Keratinocyte (primary cell): ENCODE measurements around the gene EPAS1. TPM values are rescaled to one million over a fixed set of nuclear protein-coding genes. Genes with fewer than 3 reads are reported as not detected.

ENCODE experiments used
- DNase-seq: peaks from one replicate; pipeline ENCODE4 v3.0.0-alpha.2; 2011; ENCODE audit warnings: low read depth, missing footprints, low spot score
- FAIRE-seq: peaks from 2 replicates; lab custom pipeline; 2011; peaks lifted over from hg19 to GRCh38; lab: Jason Lieb, UNC
- H2AFZ ChIP-seq: 2 replicates; pipeline ENCODE4 v1.6.0; 2012; ENCODE audit warnings: low read length, control low read depth, inconsistent platforms; ENCODE audit not compliant: control insufficient read depth
- H3K27ac ChIP-seq: 2 replicates; pipeline ENCODE4 v1.5.1; 2011; ENCODE audit warnings: low read length; ENCODE audit not compliant: control insufficient read depth, insufficient read depth
- H3K27me3 ChIP-seq: 3 replicates; pipeline ENCODE4 v1.6.0; 2011; ENCODE audit warnings: low read length; ENCODE audit not compliant: control insufficient read depth, insufficient read depth; ENCODE audit errors: extremely low read depth
- H3K36me3 ChIP-seq, 2 experiments: 2 replicates in 1 of 2; 3 replicates in 1 of 2; pipeline ENCODE4 v1.5.1; 2011; ENCODE audit warnings: low read length in 2 of 2, mild to moderate bottlenecking in 1 of 2; ENCODE audit not compliant: control insufficient read depth in 2 of 2, insufficient read depth in 2 of 2; ENCODE audit errors: extremely low read depth in 1 of 2
- H3K4me1 ChIP-seq: 3 replicates; pipeline ENCODE4 v1.5.1; 2011; ENCODE audit warnings: low read length; ENCODE audit not compliant: control insufficient read depth, insufficient read depth; ENCODE audit errors: extremely low read depth
- H3K4me2 ChIP-seq: 3 replicates; pipeline ENCODE4 v1.6.0; 2011; ENCODE audit warnings: low read depth, low read length; ENCODE audit not compliant: control insufficient read depth, insufficient read depth; ENCODE audit errors: extremely low read depth
- H3K4me3 ChIP-seq, 3 experiments: fragments of 200-600 bp in 1 of 3; sonication (generic) in 1 of 3; 2 replicates in 2 of 3; 3 replicates in 1 of 3; pipeline ENCODE4 v1.5.1; 2011 to 2016; ENCODE audit warnings: low read length in 3 of 3, mild to moderate bottlenecking in 3 of 3, control low read depth in 2 of 3, inconsistent platforms in 1 of 3, low read depth in 1 of 3, mixed read lengths in 1 of 3, mixed run types in 1 of 3, moderate library complexity in 1 of 3; ENCODE audit not compliant: control insufficient read depth in 2 of 3, insufficient read depth in 2 of 3; ENCODE audit errors: extremely low read depth in 1 of 3
- H3K79me2 ChIP-seq: 2 replicates; pipeline ENCODE4 v1.6.0; 2012; ENCODE audit warnings: low read length; ENCODE audit not compliant: control insufficient read depth, insufficient read depth
- H3K9ac ChIP-seq: 3 replicates; pipeline ENCODE4 v1.6.0; 2011; ENCODE audit warnings: low read length; ENCODE audit not compliant: control insufficient read depth, insufficient read depth; ENCODE audit errors: extremely low read depth
- H3K9me1 ChIP-seq: 3 replicates; pipeline ENCODE4 v1.6.0; 2011; ENCODE audit warnings: low read length; ENCODE audit not compliant: control insufficient read depth, insufficient read depth; ENCODE audit errors: extremely low read depth
- H3K9me3 ChIP-seq: 2 replicates; pipeline ENCODE4 v1.5.1; 2012; ENCODE audit warnings: low read depth, low read length; ENCODE audit not compliant: control insufficient read depth
- H4K20me1 ChIP-seq: 3 replicates; pipeline ENCODE4 v1.6.0; 2011; ENCODE audit warnings: low read length; ENCODE audit not compliant: control insufficient read depth, insufficient read depth; ENCODE audit errors: extremely low read depth
- EZH2 ChIP-seq: IDR thresholded peaks from one replicate; pipeline ENCODE4 v1.6.1; 2012; ENCODE audit warnings: inconsistent platforms, mild to moderate bottlenecking, low read length, moderate library complexity
- dilution Hi-C: fragments of 300-500 bp; cut with MboI; formaldehyde crosslinking; loops from one replicate; pipeline ENCODE4 v1.7.0; 2020; ENCODE audit warnings: low sequenced_read_pairs; ENCODE audit not compliant: extremely low pct_ligation_motif_present
- polyA plus RNA-seq, 5 experiments: library from polyadenylated mRNA; depleted of rRNA in 3 of 5; stranded (reverse) in 3 of 5; stranded (forward) in 1 of 5; unstranded in 1 of 5; fragments of >200 nt; gene quantifications; 1 replicate in 1 of 5; 2 replicates in 3 of 5; 3 replicates in 1 of 5; pipeline versions ENCODE4 v1.2.1 to v1.2.3, GENCODE V29; 2011 to 2012; ENCODE audit warnings: missing spikeins in 2 of 5, low read depth in 1 of 5, low replicate concordance in 1 of 5
- TF ChIP-seq, protein P1 (sequence below), 3 experiments: IDR thresholded peaks in 1 of 3; conservative IDR thresholded peaks in 1 of 3; optimal IDR thresholded peaks in 1 of 3; 2 replicates in 2 of 3; 3 replicates in 1 of 3; pipeline versions ENCODE3 to v1.5.1; 2011; ENCODE audit warnings: low read length in 3 of 3, mild to moderate bottlenecking in 3 of 3, moderate library complexity in 2 of 3, control low read depth in 1 of 3, inconsistent platforms in 1 of 3; ENCODE audit not compliant: insufficient read depth in 2 of 3; ENCODE audit errors: extremely low read depth in 1 of 3

The EPAS1 gene
- polyA plus RNA-seq, 1 donor (not counting 4 experiments of a cell fraction or from before 2014, with no cell fraction given) = 96.7 TPM

DNA sequence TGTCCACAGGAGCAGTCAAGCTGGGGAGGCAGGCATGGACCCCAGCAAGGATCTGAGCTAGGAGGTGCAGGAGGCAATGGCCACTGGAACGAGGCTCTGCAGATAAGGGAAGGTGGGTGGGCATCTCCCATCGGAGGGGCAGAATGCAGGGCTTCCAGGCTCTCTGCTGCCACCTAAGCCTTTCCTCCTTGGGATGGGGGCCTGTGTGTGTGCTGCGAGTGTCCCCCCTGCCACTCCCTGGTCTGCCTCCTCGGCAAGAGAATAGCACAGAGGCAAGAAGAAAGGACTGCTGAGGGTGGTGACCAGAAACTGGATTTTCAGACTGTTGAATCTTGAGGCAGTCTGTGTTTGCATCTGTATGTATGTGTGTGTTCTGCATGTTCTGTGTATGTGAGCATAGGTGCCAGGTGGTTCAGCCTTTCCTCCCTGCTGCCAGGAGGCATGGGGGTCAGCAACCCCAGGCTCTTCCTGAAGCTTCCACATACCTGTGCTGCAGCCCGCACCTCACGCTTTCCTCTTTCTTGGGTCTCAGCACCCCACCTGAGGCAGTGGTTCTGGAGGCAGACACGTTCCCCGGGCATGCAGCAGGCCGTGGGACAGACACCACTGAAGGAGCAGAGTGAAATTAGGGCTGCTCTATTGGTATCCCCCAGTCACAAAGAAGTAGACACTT lies 86.7 kb downstream of the EPAS1 start:
- no peak for FAIRE-seq
- Histone ChIP-seq H2AFZ (no peak overlapping the region), H3K27ac (no peak overlapping the region)

DNA sequence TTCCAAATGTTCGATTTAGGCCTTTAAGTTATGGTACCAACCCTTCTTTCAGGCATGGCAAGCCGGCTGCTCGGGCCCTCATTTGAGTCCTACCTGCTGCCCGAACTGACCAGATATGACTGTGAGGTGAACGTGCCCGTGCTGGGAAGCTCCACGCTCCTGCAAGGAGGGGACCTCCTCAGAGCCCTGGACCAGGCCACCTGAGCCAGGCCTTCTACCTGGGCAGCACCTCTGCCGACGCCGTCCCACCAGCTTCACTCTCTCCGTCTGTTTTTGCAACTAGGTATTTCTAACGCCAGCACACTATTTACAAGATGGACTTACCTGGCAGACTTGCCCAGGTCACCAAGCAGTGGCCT lies 87.2 kb downstream of the EPAS1 start:
- dilution Hi-C loops = no loop called here
- DNase-seq = no peak
- Histone ChIP-seq H3K9me1 (no peaks in the 10 kb centered on the region), H3K79me2 (no peaks in the 10 kb centered on the region), H3K36me3 (peaks cover 30 to 42% of the 10 kb centered on the region in 2 experiments), H3K27ac (no peak overlapping the region), H3K27me3 (no peaks in the 10 kb centered on the region), H3K4me3 (no peak overlapping the region), H2AFZ (no peak overlapping the region), H3K9ac (no peak overlapping the region), H3K4me2 (no peak overlapping the region), H3K4me1 (peaks cover 20% of the 10 kb centered on the region), H3K9me3 (no peaks in the 10 kb centered on the region), H4K20me1 (no peaks in the 10 kb centered on the region)
- no peak for TF ChIP-seq EZH2
- TF ChIP-seq, protein P1, sequence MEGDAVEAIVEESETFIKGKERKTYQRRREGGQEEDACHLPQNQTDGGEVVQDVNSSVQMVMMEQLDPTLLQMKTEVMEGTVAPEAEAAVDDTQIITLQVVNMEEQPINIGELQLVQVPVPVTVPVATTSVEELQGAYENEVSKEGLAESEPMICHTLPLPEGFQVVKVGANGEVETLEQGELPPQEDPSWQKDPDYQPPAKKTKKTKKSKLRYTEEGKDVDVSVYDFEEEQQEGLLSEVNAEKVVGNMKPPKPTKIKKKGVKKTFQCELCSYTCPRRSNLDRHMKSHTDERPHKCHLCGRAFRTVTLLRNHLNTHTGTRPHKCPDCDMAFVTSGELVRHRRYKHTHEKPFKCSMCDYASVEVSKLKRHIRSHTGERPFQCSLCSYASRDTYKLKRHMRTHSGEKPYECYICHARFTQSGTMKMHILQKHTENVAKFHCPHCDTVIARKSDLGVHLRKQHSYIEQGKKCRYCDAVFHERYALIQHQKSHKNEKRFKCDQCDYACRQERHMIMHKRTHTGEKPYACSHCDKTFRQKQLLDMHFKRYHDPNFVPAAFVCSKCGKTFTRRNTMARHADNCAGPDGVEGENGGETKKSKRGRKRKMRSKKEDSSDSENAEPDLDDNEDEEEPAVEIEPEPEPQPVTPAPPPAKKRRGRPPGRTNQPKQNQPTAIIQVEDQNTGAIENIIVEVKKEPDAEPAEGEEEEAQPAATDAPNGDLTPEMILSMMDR (optimal IDR thresholded peaks at IDR 0.05 in 1 of 3, IDR thresholded peaks at IDR 0.05 in 1 of 3, conservative IDR thresholded peaks at IDR 0.05 in 1 of 3; ENCODE audit: extremely low read depth in 1 of 3, insufficient read depth in 2 of 3, low read length in 3 of 3) = no peak
- no peak for FAIRE-seq

More for the DNA sequence above, 86.7 kb downstream of the EPAS1 start:
- dilution Hi-C loops = no loop called here
- H4K20me1 ChIP-seq = no peaks in the 10 kb centered on the region
- H3K9ac ChIP-seq = no peak overlapping the region
- no peaks in the 10 kb centered on the region for H3K9me3 ChIP-seq
- DNase-seq = no peak
- TF ChIP-seq, protein P1 (optimal IDR thresholded peaks at IDR 0.05 in 1 of 3, IDR thresholded peaks at IDR 0.05 in 1 of 3, conservative IDR thresholded peaks at IDR 0.05 in 1 of 3; ENCODE audit: extremely low read depth in 1 of 3, insufficient read depth in 2 of 3, low read length in 3 of 3) = no peak
- no peak for TF ChIP-seq EZH2
- H3K4me2 ChIP-seq = no peak overlapping the region
- H3K27me3 ChIP-seq = no peaks in the 10 kb centered on the region
- no peaks in the 10 kb centered on the region for H3K9me1 ChIP-seq
- H3K36me3 ChIP-seq = peaks cover 33 to 42% of the 10 kb centered on the region in 2 experiments
- H3K4me3 ChIP-seq = no peak overlapping the region
- no peaks in the 10 kb centered on the region for H3K79me2 ChIP-seq
- H3K4me1 ChIP-seq = peaks cover 20% of the 10 kb centered on the region
